Central memory CD4-positive, alpha-beta T cell (primary cell): ENCODE results near the gene ZNF697.
"Not testable (repeated sequence)": the region's sequence is repeated elsewhere in the genome, so short reads cannot be mapped to it uniquely, and the experiment has no call there.

Experiments
- DNase-seq: peaks from one replicate; pipeline ENCODE4 v3.0.0; 2022

The ZNF697 gene

DNA sequence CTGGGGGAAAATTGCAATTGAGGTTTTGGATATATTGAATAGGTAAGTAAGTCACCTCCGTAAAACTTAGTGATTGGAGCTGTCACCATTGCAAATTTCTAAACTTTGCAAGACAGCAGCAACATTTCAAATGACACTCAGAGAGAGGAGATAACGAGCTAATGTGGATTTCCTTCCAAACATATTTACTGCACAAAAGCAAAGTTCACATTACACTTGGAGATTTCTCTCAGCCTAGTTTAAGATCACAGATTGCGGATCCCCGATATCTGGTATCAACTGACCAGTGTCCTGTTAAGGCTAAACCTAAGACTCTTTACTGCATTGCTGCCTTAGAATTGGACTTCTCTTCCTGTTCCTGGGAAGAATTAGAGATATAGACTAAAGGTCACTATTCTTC, 47.5 kb downstream of the ZNF697 start:
- DNase-seq, result no peak

DNA sequence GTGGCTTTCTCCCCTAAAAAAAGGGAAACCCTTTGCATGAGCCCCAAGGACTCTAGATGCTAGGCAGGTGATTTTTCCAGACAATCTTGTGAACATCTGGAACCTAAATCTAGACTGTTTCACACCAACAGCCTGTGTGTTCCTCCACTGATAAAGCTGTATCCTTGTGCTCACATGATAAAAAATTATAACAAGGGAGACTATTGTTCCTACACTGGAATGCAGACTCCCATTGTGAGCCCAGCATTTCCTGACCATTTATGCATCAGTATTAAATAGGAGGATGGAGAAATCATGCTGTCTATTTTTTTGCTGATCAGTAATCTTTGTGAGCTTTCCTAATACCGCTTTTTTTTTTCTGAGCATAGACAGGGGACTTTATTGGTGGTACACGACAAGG, 52.5 kb downstream of the ZNF697 start:
- DNase-seq, result no peak

DNA sequence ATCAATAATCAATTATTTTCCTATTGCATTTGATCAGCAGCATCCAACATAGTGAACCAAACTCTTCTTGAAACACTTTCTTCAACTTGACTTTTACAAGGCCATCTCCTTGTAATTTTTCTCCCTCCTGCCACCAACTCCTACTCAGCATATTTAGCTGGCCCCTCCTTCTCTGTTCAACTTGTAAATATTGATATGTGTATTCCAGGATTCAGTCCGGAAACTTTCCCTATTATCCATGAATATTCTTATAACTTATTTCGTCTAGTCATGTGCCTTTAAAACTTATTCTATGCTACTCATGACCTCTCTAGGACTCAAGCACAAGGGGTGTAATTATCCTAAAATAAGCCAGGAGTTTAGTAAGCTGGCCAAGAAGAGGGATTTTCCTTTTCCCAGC, 52.9 kb downstream of the ZNF697 start:
- DNase-seq, result no peak

DNA sequence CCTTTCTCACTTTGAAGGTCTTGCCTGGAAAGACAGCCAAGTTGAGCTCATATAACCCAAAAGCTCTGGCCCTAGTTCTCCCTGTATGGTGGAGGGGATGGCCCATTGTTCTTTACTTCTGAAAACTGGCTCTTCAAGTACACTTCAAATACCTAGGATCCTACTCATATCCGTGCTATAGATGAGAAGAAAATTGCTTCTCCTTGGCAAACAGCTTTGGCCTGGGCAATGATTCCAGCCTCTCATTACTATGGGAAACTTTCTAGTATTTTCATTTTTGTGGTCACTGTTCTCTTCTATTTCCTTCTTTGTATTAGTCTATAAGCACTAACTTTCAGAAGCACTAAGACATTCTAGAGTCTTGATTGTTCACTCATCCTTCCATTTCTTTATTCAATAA, 53.7 kb downstream of the ZNF697 start:
- no peak for DNase-seq

DNA sequence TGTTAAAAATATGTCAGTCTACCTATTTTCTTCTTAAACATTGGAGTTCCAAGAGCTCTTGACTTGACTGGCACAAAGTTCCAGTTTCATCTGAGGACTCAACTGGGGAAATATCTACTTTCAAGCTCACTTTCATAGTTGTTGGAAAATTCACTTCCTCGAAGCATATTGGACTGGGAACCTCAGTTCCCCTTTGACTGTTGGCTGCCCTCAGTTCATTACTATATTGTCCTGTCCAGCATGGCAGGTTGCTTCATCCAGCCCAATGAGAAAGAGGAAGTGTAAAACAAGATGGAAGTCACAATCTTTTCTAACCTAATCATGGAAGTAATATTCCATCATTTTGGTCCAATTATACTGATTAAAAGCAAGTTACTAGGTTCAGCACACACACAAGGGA, 54.3 kb downstream of the ZNF697 start:
- DNase-seq, result no peak

DNA sequence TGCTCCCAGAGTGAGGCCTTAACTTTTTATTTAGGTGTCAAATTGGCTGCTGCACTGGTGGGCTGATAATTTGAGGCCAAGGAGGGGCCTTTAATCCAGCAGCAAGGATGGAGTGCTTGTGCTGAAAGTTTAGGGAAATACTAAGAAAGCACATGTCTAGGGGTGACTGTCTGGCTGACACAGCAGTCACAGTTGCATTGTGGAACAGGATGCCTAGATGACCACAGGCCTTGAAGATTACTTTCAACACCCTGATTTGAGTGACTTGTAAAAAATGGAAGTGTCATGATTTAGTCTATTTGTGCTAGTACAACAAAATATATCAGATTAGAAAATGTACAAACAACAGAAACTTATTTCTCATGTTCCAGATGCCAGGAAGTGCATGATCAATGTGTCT, 57.7 kb downstream of the ZNF697 start:
- DNase-seq, result no peak

DNA sequence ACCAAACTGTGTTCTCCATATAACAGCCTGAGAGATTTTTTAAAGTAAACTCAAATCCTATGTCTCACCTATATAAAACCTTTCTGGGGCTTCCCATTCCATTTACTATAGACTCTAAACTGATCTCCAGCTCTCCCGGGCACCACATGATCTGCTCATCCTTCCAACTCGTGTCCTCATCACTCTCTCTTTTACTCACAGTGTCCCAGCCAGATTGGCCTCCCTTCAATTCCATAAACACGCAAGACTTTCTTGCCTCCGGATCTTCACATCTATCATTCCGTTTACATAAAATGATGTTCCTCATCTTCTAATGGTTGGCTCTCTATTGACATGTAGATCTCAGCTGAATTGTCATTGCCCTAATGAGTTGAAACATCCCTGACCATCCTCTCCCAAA, 59.4 kb downstream of the ZNF697 start:
- DNase-seq, result no peak

DNA sequence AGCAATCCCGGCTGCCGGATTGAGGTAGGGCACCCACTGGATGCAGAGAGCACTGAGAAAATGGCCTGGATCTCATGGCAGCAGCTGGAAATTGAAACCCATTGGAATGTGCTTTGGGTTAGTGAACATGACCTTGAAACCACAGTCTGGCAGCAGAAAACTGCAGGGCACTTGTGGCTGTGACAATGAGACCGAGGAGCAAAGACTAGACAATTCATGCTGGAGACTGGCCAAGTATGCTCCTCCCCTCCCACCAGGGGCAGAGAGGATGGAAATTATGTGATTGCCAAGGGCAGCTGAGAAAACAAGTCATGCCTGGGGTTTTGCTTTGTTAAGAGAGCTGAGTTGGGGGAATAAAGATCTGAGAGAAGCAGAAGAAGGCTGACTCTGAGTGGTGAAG, 60.7 kb downstream of the ZNF697 start:
- DNase-seq, result no peak

DNA sequence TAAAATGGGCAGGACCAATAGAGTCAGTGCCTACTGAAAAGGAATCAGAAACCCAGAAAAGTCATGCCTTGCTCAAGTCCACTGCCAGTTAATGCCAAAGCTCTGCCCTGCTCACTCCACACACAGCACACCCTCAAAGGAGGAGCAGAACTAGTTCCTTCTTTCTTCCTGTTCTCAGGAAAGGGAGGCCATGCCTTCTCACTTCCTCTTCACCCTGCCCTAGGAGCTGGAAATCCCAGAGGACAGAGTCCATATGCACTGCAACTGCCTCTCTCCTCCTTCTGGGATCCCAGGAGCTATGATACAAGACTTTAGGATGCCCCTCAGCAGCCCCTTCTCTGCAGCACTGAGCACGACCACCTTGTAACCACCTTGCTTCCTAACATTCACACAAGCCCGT, 62.3 kb downstream of the ZNF697 start:
- not testable (repeated sequence) for DNase-seq

DNA sequence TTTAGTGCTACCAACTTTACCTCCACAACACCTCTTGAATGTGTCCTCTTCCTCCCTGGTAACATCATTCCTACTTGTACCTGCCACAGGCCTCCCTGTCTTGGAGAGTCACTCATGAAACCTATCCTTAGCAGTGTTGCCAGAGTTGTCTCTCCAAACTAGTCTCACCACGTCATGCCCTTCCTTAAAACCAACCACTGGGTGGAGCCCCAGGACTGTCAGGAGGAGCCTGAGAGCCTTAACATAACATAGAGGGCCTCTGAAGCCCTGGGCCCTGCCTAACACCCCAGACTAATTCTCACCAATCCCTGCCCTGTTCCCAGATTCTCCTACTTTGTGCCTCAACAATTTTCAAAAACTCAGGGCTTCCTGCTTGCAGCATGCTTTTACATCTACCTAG, 65.3 kb downstream of the ZNF697 start:
- DNase-seq, result no peak

DNA sequence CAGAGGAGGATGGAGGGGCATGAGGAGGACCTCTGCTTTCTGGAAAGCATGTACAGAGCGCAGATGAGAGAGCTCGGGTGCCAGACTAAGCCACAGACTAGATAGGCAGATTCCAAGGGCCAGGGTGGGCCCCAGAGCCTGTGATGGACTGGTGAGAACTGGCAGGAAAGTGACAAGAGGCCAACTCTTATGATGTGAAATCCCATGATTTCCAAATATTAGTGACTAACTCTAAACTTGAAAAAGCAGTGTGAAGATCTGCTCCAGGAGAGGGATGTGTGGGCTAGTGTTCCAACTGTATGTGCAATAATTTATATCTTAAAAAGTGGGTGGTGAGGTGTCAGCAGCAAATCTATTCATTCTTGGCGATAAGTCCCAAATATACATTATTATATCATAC, 67.0 kb downstream of the ZNF697 start:
- DNase-seq, result not testable (repeated sequence)

DNA sequence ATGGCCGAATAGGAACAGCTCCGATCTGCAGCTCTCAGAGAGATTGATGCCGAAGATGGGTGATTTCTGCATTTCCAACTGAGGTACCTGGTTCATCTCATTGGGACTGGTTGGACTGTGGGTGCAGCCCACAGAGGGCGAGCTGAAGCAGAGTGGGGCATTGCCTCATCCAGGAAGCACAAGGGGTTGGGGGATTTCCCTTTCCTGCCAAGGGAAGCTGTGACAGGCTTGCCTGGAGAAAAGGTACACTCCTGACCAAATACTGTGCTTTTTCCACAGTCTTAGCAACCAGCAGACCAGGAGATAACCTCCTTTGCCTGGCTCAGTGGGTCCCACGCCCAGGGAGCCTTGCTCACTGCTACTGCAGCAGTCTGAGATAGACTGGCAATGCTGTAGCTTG, 74.2 kb downstream of the ZNF697 start:
- no peak for DNase-seq

DNA sequence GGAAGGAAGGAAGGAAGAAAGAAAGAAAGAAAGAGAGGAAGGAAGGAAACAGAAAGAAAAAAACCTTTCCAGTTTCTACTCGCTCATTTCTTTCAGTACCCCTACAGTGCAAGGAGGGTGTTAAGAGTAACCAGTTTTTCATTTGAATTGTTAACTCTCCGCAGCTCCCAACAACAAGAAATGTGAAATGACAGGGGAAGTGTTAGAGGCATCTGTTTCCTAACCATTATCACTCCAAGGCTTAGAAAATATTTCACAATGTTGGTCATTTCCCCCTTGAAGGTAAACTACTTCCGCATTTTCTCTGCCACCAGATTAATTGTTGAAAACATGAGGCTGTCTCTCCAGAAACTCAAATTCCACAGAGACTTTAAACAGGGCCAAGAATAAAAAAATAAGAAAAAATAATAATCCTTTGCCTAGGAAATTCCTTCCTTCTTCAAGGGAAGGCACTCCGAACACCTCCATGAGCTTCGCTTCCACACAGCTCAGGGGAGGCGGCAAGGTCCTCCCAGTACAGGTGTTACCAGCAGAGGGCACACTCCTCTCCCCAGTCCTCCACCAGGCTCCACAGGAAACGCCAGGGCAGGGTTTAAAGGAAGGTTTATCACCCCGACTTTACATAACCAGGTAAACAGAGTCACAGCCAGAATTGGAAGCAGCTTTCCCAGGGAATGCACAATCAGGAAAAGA, 78.0 kb downstream of the ZNF697 start:
- not testable (repeated sequence) for DNase-seq
